GM23338 (cell line): ENCODE results near the gene RAB19. TPM values are rescaled to one million over a fixed set of nuclear protein-coding genes. Genes with fewer than 3 reads are reported as not detected.

Experiments
- ATAC-seq: fragments of 200-7000 bp; cut with Tn5 transposase; 3 replicates; pipeline ENCODE4 v1.9.1; 2020
- DNase-seq: peaks from one replicate; pipeline ENCODE4 v3.0.0-alpha.2; 2015; ENCODE audit warnings: low spot score
- H2AFZ ChIP-seq: fragments of 200-600 bp; sonication (generic); 2 replicates; pipeline ENCODE4 v1.8.0; 2016; ENCODE audit warnings: antibody characterized with exemption, mild to moderate bottlenecking, moderate library complexity
- H3F3A ChIP-seq: fragments of 200-600 bp; sonication (generic); replicated peaks from 2 replicates; pipeline ENCODE4 v1.8.0; 2017; ENCODE audit warnings: antibody characterized with exemption, mixed run types, low read depth
- H3K27ac ChIP-seq: fragments of 200-600 bp; sonication (generic); 2 replicates; pipeline ENCODE4 v1.6.1; 2016; ENCODE audit warnings: low read depth
- H3K27me3 ChIP-seq: fragments of 200-600 bp; sonication (generic); 2 replicates; pipeline ENCODE4 v1.8.0; 2016; ENCODE audit warnings: mild to moderate bottlenecking, mixed run types, moderate library complexity; ENCODE audit not compliant: insufficient read depth
- H3K36me3 ChIP-seq: fragments of 200-600 bp; sonication (generic); 2 replicates; pipeline ENCODE4 v1.8.0; 2016; ENCODE audit warnings: mild to moderate bottlenecking; ENCODE audit not compliant: insufficient read depth
- H3K4me1 ChIP-seq: fragments of 200-600 bp; sonication (generic); 2 replicates; pipeline ENCODE4 v1.8.0; 2016; ENCODE audit warnings: mild to moderate bottlenecking, moderate library complexity; ENCODE audit not compliant: insufficient read depth
- H3K4me2 ChIP-seq: fragments of 200-600 bp; sonication (generic); 2 replicates; pipeline ENCODE4 v1.7.1; 2017; ENCODE audit warnings: mixed run types
- H3K4me3 ChIP-seq: fragments of 200-600 bp; sonication (generic); 2 replicates; pipeline ENCODE4 v1.6.1; 2016; ENCODE audit warnings: mixed run types
- H3K79me2 ChIP-seq: fragments of 200-600 bp; sonication (generic); replicated peaks from 2 replicates; pipeline ENCODE4 v1.8.0; 2017; ENCODE audit warnings: mild to moderate bottlenecking; ENCODE audit not compliant: insufficient read depth
- H3K9me2 ChIP-seq: fragments of 200-600 bp; sonication (generic); 2 replicates; pipeline ENCODE4 v1.8.0; 2017; ENCODE audit not compliant: insufficient read depth
- H4K20me1 ChIP-seq: fragments of 200-600 bp; sonication (generic); replicated peaks from 2 replicates; pipeline ENCODE4 v1.8.0; 2017; ENCODE audit warnings: mild to moderate bottlenecking; ENCODE audit not compliant: insufficient read depth
- H3K27ac Mint-ChIP-seq: 2 replicates; pipeline ENCODE4 v1.8.0; 2020; ENCODE audit warnings: inconsistent platforms, mild to moderate bottlenecking, moderate library complexity, mixed read lengths
- H3K27me3 Mint-ChIP-seq: 3 replicates; pipeline ENCODE4 v1.8.0; 2022; ENCODE audit warnings: low read depth, mild to moderate bottlenecking, moderate library complexity, mixed read lengths, inconsistent platforms; ENCODE audit not compliant: insufficient read depth, poor library complexity
- H3K36me3 Mint-ChIP-seq: 3 replicates; pipeline ENCODE4 v1.8.0; 2021; ENCODE audit warnings: low read depth, mild to moderate bottlenecking, inconsistent platforms, moderate library complexity, mixed read lengths
- H3K4me1 Mint-ChIP-seq: 3 replicates; pipeline ENCODE4 v1.8.0; 2020; ENCODE audit warnings: mild to moderate bottlenecking, inconsistent platforms, mixed read lengths
- H3K4me3 Mint-ChIP-seq: 3 replicates; pipeline ENCODE4 v1.8.0; 2021; ENCODE audit warnings: moderate library complexity, mild to moderate bottlenecking, inconsistent platforms, mixed read lengths
- H3K9me3 Mint-ChIP-seq: 3 replicates; pipeline ENCODE4 v1.8.0; 2020; ENCODE audit warnings: moderate library complexity, mild to moderate bottlenecking, inconsistent platforms, mixed read lengths
- CREB1 ChIP-seq: fragments of 250-450 bp; sonication (Bioruptor Pico); IDR thresholded peaks from 2 replicates; pipeline ENCODE4 v1.5.0; 2020; ENCODE audit warnings: low read depth, mild to moderate bottlenecking, moderate library complexity
- CTCF ChIP-seq, 2 experiments: fragments of 200-600 bp in 1 of 2; sonication (generic) in 1 of 2; conservative IDR thresholded peaks; 2 replicates each; pipeline versions ENCODE4 v1.5.1 to v1.6.1; 2016 to 2017; ENCODE audit warnings: antibody characterized with exemption in 2 of 2, low read depth in 2 of 2, mild to moderate bottlenecking in 2 of 2, moderate library complexity in 1 of 2
- ETS1 ChIP-seq: IDR thresholded peaks from 2 replicates; pipeline ENCODE4 v1.6.1; 2016; ENCODE audit warnings: antibody characterized with exemption
- EZH2 ChIP-seq: fragments of 200-600 bp; sonication (generic); IDR thresholded peaks from one replicate; pipeline ENCODE4 v1.8.0; 2017; ENCODE audit warnings: antibody characterized with exemption, mild to moderate bottlenecking, low read depth; ENCODE audit not compliant: unreplicated experiment
- EZH2phosphoT487 ChIP-seq: fragments of 200-600 bp; sonication (generic); IDR thresholded peaks from one replicate; pipeline ENCODE4 v1.8.1; 2018; ENCODE audit warnings: antibody characterized with exemption; ENCODE audit not compliant: unreplicated experiment
- JUNB ChIP-seq: IDR thresholded peaks from one replicate; pipeline ENCODE4 v1.6.1; 2016; ENCODE audit warnings: antibody characterized with exemption; ENCODE audit not compliant: unreplicated experiment
- NANOG ChIP-seq: IDR thresholded peaks from 2 replicates; pipeline ENCODE4 v1.6.1; 2016; ENCODE audit warnings: antibody characterized with exemption, borderline replicate concordance
- POLR2AphosphoS5 ChIP-seq: IDR thresholded peaks from 2 replicates; pipeline ENCODE4 v1.6.1; 2016; ENCODE audit warnings: antibody characterized with exemption, low read depth
- REST ChIP-seq: IDR thresholded peaks from one replicate; pipeline ENCODE4 v1.6.1; 2018; ENCODE audit warnings: antibody characterized with exemption; ENCODE audit not compliant: unreplicated experiment
- STAT1 ChIP-seq: IDR thresholded peaks from one replicate; pipeline ENCODE4 v1.6.1; 2016; ENCODE audit warnings: antibody characterized with exemption; ENCODE audit not compliant: unreplicated experiment
- ZNF114 ChIP-seq: fragments of 250-450 bp; sonication (Bioruptor Pico); IDR thresholded peaks from 2 replicates; pipeline ENCODE4 v1.5.0; 2020; ENCODE audit warnings: mild to moderate bottlenecking, moderate library complexity
- ZNF331 ChIP-seq: fragments of 250-450 bp; sonication (Bioruptor Pico); IDR thresholded peaks from 2 replicates; pipeline ENCODE4 v1.5.0; 2020; ENCODE audit warnings: low read depth, mild to moderate bottlenecking, moderate library complexity
- ZNF462 ChIP-seq: fragments of 250-450 bp; sonication (Bioruptor Pico); IDR thresholded peaks from 2 replicates; pipeline ENCODE4 v1.5.0; 2020; ENCODE audit warnings: mild to moderate bottlenecking, moderate library complexity
- polyA plus RNA-seq: library from polyadenylated mRNA; unstranded; fragments of >200 nt; fragmentation: Nextera tagmentation; extraction: Ambion mirVana; gene quantifications from 2 replicates; pipeline ENCODE4 v1.2.1, GENCODE V29; 2016
- total RNA-seq: library from RNA; depleted of rRNA; stranded (reverse); fragments of >200 nt; shearing (Covaris generic); gene quantifications from 2 replicates; pipeline ENCODE4 v1.2.3, GENCODE V29; 2014

RAB19 gene
- total and polyA plus RNA-seq, 2 experiments from 2014 or later, result 2.5 to 5.2 TPM

- Histone ChIP-seq H3K36me3 (no peaks in the 10 kb centered on the region), H3K4me2 (peak overlapping the region; percentile 11; the same call in 1 of the 2 replicates), H3F3A (no peaks in the 10 kb centered on the region; the same call in 1 of the 2 replicates), H3K4me3 (no peak overlapping the region), H3K27me3 (no peaks in the 10 kb centered on the region), H4K20me1 (peaks cover 39% of the 10 kb centered on the region), H3K9me2 (no peaks in the 10 kb centered on the region), H3K4me1 (peaks cover 27% of the 10 kb centered on the region), H2AFZ (no peak overlapping the region), H3K79me2 (peaks cover 94% of the 10 kb centered on the region), H3K27ac (peak overlapping the region; percentile 24)
- peaks cover 7% of the 10 kb centered on the region for H3K27me3 Mint-ChIP-seq
- ATAC-seq (peak; percentile 26), DNase-seq (peak; percentile 15)
- no peaks in the 10 kb centered on the region for H3K9me3 Mint-ChIP-seq
- peaks cover 10% of the 10 kb centered on the region; the same call in 2 of the 3 replicates for H3K4me1 Mint-ChIP-seq
- no peak overlapping the region for H3K27ac Mint-ChIP-seq
- H3K36me3 Mint-ChIP-seq, result no peaks in the 10 kb centered on the region
- no peak for TF ChIP-seq POLR2AphosphoS5
- TF ChIP-seq EZH2, result no peak
- TF ChIP-seq REST, result no peak
- TF ChIP-seq CREB1, result no peak
- no peak for TF ChIP-seq EZH2phosphoT487
- no peak for TF ChIP-seq ZNF462 (CRISPR knock-in tag)
- TF ChIP-seq CTCF (conservative IDR thresholded peaks at IDR 0.05; ENCODE audit: low read depth in 2 of 2), result no peak
- TF ChIP-seq JUNB, result no peak
- TF ChIP-seq STAT1, result no peak
- no peak for TF ChIP-seq ZNF114 (CRISPR knock-in tag)
- TF ChIP-seq ZNF331 (CRISPR knock-in tag), result no peak
- no peak for TF ChIP-seq NANOG
- no peak for TF ChIP-seq ETS1
- H3K4me3 Mint-ChIP-seq, result no peak overlapping the region
Measured at GRCh38 chr7:140390466-140391190, 13.2 kb upstream of the RAB19 start.
